HG03097 (cell line): ENCODE measurements around the gene TTC24.
"Not testable (repeated sequence)": the region's sequence is repeated elsewhere in the genome, so short reads cannot be mapped to it uniquely, and the experiment has no call there.

Experiments used
- ATAC-seq: cut with Tn5 transposase; IDR thresholded peaks from one replicate; pipeline ENCODE4 v1.9.1; 2021; ENCODE audit not compliant: unreplicated experiment, low FRiP score

The TTC24 gene

DNA sequence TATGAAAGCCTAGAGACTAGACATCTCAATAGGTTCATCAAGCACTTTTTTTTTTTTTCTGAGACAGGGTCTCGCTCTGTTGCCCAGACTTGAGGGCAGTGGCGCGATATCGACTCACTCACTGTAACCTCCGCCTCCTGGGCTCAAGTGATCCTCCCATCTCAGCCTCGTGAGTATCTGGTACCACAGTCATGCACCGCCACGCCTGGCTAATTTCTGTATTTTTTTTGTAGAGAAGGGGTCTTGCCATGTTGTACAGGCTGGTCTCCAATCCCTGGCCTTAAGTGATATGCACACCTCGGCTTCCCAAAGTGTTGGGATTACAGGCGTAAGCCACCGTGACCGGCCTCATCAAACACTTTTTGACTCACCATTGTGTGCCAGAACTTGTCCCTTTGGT lies 22.4 kb downstream of the TTC24 start:
- ATAC-seq = no peak

- ATAC-seq = no peak
Measured at GRCh38 chr1:156602557-156602993, 23.1 kb downstream of the TTC24 start.

DNA sequence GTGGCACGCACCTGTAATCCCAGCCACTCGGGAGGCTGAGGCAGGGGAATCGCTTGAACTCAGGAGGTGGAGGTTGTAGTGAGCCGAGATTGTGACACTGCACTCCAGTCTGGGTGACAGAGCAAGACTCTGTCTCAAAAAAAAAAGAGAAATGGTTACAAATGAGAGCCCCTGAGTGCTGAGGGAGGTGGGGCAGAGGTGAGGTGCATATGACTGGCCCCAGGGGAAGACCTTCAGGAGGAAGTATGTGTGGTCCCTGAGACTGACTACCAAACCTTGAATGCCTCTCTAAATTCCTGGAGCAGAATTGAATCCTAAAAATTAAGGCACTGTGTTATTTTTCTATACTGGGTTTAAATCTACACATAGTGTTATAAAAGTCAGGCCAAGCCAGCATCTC lies 27.8 kb downstream of the TTC24 start:
- not testable (repeated sequence) for ATAC-seq

GRCh38 chr1:156608036-156608674 lies 28.6 kb downstream of the TTC24 start:
- no peak for ATAC-seq

GRCh38 chr1:156608981-156609380 lies 29.5 kb downstream of the TTC24 start:
- no peak for ATAC-seq

GRCh38 chr1:156610072-156610471 lies 30.5 kb downstream of the TTC24 start:
- ATAC-seq = not testable (repeated sequence)

- no peak for ATAC-seq
Measured at GRCh38 chr1:156612666-156613065, 33.1 kb downstream of the TTC24 start.

DNA sequence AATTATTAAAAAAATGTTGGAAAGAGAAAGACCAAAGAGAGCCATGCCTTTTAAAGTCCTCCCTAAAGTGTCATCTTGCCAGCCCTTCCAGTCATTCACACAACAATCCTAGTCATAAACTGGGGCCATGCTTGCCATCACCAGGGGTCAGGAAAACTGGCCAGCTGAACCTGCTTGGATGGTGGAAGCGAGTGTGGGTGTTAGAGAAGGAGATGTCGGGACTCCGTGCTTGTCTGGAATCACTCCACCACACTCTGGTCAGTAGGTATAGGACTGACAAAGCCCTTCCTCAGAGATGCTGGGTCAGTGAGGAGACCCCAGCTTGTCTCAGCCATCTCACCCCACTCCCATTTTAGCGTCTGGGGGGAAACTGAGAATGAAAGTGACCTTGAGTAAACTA lies 36.4 kb downstream of the TTC24 start:
- no peak for ATAC-seq

- ATAC-seq = no peak
Measured at GRCh38 chr1:156616463-156616862, 36.9 kb downstream of the TTC24 start.

GRCh38 chr1:156618853-156619581 lies 39.5 kb downstream of the TTC24 start, which contains the start of gene HAPLN2:
HAPLN2 (plus strand) TSS chr1:156619415; CDS start chr1:156623491, 4,076 bp downstream.
- ATAC-seq = no peak

DNA sequence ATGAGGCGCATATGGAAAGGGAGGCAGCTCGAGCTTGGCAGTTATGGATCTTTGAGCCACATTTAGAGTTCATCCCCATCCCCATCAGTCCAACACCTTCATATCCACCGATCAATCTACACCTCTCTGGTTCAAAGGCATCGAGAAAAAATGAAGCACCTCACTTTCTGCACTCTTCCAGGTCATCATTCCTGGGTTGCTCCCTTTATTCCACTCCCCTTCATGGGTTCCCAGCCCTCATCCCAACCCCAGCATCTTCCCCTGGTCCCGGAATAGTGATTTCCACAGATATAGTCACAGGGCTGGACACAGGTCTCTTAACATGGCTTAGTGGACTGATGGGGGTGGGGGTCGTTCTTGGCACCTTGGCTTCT lies 40.0 kb downstream of the TTC24 start:
- ATAC-seq = no peak

DNA sequence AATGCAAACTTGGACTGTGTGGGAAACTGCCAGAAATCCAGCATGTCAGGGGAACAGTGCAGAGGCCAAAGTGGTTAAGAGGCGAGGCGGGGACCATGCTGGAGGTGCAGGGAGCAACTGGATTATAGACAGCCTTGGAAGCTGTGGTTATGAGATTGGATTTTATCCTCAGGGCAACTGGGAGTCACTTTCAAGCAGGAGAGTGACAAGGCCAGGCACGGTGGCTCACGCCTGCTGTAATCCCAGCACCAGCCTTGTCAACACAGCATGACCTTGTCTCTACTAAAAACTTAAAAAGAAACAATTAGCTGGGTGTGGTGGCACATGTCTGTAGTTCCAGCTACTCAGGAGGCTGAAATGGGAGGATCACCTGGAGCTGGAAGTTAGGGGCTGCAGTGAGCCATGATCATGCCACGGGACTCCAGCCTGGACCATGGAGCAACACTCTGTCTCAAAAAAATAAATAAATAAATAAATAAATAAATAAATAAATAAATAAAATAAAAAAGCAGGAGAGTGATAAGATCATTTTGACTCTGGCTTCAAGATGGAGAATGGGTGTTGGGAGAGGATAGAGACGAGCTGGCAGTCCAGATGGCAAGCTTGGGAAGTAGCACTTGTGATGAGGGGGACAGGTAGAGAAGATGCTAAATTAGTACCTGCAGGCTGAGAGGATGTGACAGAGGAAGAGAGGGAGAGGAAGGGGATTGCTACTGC lies 43.2 kb downstream of the TTC24 start:
- no peak for ATAC-seq

GRCh38 chr1:156623946-156624813 lies 44.7 kb downstream of the TTC24 start:
- no peak for ATAC-seq

DNA sequence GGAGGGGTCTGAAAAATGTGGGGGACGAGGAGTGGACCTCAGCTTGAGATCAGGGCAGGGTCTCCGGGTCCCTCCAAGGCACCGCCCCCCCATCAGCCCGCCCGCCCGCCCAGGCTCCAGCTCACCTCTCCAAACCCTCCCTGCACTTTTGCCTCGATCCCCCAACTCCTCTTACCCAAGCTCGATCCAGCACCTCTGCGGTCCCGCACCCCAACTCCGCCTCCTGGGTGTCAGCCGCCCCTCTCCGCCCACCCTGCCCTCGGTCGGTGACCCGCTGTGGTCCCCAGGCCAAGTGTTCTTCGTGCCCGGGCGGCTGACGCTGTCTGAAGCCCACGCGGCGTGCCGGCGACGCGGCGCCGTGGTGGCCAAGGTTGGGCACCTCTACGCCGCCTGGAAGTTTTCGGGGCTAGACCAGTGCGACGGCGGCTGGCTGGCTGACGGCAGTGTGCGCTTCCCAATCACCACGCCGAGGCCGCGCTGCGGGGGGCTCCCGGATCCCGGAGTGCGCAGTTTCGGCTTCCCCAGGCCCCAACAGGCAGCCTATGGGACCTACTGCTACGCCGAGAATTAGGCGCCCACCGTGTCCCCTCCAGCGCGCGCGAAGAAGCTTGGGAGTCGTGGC lies 45.4 kb downstream of the TTC24 start:
- no peak for ATAC-seq

- no peak for ATAC-seq
Measured at GRCh38 chr1:156625436-156626078, 46.0 kb downstream of the TTC24 start.

DNA sequence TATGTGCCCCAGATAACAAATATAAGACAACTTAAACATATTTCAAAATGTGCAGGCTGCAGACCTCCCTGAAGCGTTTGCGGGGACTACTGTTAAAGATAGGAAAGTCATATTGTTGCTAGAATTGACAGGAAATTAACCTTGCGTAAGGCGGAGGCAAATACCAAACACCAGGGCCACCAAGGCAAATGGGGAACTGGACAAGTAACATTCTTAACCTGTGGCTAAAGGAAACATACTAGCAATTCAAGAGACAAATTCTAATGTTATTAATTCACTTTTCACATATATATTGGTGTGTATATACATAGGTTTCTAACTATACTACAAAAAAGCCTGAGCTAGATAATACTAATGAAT lies 46.5 kb downstream of the TTC24 start:
- ATAC-seq = no peak

DNA sequence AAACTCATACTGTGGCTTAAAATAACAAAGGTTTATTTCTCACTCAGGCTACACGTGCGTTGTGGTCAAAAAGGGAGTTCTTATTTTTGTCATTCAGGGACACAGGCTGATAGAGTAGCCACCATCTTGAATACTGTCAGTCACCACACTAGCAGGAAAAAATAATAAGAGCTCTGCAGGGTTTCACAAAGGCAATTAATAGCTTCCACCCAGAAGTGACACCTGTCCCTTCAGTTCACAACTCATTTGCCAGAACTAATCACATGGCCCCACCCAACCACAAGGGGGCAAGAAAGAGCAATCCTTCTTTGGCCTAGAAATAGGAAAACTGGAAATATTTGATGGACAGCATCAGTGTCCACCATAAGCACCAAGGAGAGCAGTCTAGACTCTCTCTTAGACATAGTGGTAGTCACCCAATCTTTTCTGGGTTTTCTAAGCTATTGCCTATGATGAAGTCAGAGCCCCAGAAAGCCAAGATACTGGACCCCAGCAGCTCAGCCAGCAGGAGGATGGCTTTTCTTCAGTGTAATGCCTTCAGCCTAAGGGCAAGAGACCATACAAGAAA lies 47.9 kb downstream of the TTC24 start:
- ATAC-seq = no peak

DNA sequence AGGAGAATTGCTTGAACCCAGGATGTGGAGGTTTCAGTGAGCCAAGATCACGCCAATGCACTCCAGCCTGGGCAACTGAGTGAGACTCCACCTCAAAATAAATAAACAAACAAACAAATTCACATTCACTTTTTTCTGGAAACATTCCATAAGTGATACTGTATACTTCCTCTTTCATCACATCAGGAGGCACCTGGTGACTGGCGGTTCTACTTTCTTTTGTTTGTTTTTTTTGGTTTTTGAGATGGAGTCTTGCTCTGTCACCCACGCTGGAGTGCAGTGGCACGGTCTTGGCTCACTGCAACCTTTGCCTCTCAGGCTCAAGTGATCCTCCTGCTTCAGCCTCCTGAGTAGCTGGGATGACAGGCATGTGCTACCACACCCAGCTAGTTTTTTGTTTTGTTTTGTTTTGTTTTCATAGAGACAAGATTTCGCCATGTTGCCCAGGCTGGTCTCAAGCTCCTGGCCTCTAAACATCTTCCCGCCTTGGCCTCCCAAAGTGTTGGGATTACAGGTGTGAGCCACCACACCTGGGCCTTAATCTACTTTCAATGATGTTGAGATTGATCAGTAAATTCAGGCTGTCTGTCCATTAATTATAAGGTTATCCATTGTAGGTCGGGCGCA lies 50.4 kb downstream of the TTC24 start:
- no peak for ATAC-seq

GRCh38 chr1:156631152-156631551 lies 51.6 kb downstream of the TTC24 start:
- ATAC-seq = not testable (repeated sequence)
